Neural progenitor cell (in vitro differentiated cells): ENCODE results near the gene SCIN.

Source experiments
- EZH2 ChIP-seq: fragments of 200-600 bp; sonication (generic); IDR thresholded peaks from 2 replicates; pipeline ENCODE4 v1.6.1; 2017; ENCODE audit warnings: antibody characterized with exemption, mild to moderate bottlenecking, moderate library complexity
- TF ChIP-seq, protein P1 (sequence below): fragments of 200-600 bp; sonication (generic); IDR thresholded peaks from 2 replicates; pipeline ENCODE4 v1.5.1; 2017; ENCODE audit warnings: antibody characterized with exemption, mild to moderate bottlenecking

DNA sequence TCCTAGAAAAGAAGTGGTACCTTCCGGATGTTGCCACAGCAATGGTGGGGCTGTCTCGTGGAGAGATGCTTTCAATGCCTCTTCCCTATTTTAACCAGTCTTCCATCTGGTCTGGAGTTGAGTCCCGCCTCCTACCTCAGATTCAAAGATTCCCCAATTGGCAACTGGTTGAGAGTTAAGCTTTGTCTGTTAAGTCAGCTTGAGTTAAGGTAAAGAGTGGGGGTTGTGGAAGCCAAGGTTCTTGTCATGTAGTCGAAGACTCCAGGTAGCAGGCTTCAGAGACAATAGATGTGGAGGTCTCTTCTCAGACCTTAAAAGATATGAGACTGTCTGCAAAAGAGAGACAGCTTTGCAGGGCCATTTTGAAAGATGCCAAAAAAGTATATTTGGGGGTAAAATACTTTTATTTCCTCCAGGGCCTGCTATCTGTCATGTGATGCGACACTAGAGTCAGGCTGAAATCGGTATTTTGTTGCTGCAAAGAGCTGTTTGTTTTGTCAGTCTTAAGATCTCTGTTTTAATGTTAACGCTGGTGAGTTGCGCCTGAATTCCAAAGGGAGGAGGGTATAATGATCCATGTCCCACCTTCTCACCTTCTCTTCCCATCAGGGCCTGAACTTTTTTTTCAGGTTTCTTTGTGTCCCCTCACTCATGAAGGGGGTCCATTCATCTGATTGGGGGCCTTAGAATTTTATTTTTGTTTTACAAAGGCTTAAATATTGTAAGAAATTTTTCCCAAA lies 40.4 kb upstream of the SCIN start:
- TF ChIP-seq, protein P1, sequence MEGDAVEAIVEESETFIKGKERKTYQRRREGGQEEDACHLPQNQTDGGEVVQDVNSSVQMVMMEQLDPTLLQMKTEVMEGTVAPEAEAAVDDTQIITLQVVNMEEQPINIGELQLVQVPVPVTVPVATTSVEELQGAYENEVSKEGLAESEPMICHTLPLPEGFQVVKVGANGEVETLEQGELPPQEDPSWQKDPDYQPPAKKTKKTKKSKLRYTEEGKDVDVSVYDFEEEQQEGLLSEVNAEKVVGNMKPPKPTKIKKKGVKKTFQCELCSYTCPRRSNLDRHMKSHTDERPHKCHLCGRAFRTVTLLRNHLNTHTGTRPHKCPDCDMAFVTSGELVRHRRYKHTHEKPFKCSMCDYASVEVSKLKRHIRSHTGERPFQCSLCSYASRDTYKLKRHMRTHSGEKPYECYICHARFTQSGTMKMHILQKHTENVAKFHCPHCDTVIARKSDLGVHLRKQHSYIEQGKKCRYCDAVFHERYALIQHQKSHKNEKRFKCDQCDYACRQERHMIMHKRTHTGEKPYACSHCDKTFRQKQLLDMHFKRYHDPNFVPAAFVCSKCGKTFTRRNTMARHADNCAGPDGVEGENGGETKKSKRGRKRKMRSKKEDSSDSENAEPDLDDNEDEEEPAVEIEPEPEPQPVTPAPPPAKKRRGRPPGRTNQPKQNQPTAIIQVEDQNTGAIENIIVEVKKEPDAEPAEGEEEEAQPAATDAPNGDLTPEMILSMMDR, result no peak
- no peak for TF ChIP-seq EZH2
